Adrenal gland (tissue), 12 donors: ENCODE data around the gene LMNB1. TPM values are rescaled to one million over a fixed set of nuclear protein-coding genes. Genes with fewer than 3 reads are reported as not detected.

Experiments used
- DNase-seq, 7 donors: peaks; one replicate each; pipeline ENCODE4 v3.0.0-alpha.2; 2019 to 2020
- H3K27ac ChIP-seq, 5 donors: fragments of 200-600 bp; sonication (generic) in 4 of 5; 1 replicate in 3 of 5; 2 replicates in 2 of 5; pipeline versions ENCODE4 v1.5.1 to v1.8.0; 2016 to 2020; ENCODE audit warnings: mild to moderate bottlenecking in 1 of 5
- H3K27me3 ChIP-seq: fragments of 200-600 bp; 2 replicates; pipeline ENCODE4 v1.8.0; 2021
- H3K36me3 ChIP-seq, 2 donors: fragments of 200-600 bp; replicated peaks in 1 of 2; 1 replicate in 1 of 2; 2 replicates in 1 of 2; pipeline versions ENCODE4 v1.5.1 to v1.8.0; 2018 to 2022
- H3K4me1 ChIP-seq, 2 donors: fragments of 200-600 bp; replicated peaks in 1 of 2; 1 replicate in 1 of 2; 2 replicates in 1 of 2; pipeline versions ENCODE4 v1.5.1 to v1.8.0; 2018 to 2021
- H3K4me3 ChIP-seq, 4 donors: fragments of 200-600 bp; sonication (generic) in 3 of 4; one replicate each; pipeline ENCODE4 v1.5.1; 2016 to 2018
- H3K9me3 ChIP-seq, 3 donors: fragments of 200-600 bp; sonication (generic) in 1 of 3; replicated peaks in 1 of 3; 1 replicate in 2 of 3; 2 replicates in 1 of 3; pipeline versions ENCODE4 v1.5.1 to v1.8.0; 2016 to 2021
- POLR2A ChIP-seq, 2 donors: fragments of 450-650 bp; IDR thresholded peaks; one replicate each; pipeline ENCODE4 v1.6.1; 2017; ENCODE audit warnings: antibody characterized with exemption in 2 of 2, mild to moderate bottlenecking in 2 of 2, moderate library complexity in 1 of 2
- WGBS, 4 donors: extraction: QIAGEN DNeasy Blood & Tissue Kit in 2 of 4; methylation state at CpG; one replicate each; pipeline versions ENCODE4 v1.1.5 to v1.1.7; 2013 to 2017; 5-methylcytosine and 5-hydroxymethylcytosine counted together
- intact Hi-C, 2 donors: fragments of 100-400 bp; cut with DNase I; formaldehyde crosslinking; loops; one replicate each; pipeline versions ENCODE4 v1.14.1 to v1.15.0; 2022 to 2023
- polyA plus RNA-seq, 3 donors: library from polyadenylated mRNA; stranded (reverse); fragments of 200-250 nt in 2 of 3; fragments of 350-450 nt in 1 of 3; fragmentation: Illumina TruSeq in 1 of 3; extraction: RNeasy Lipid Tissue Mini Kit (QIAGEN cat#74804) in 1 of 3; gene quantifications; one replicate each; pipeline ENCODE4 v1.2.3, GENCODE V29; 2013 to 2014
- total RNA-seq, 9 donors: library from RNA; depleted of rRNA in 4 of 9; stranded (reverse); fragments of >200 nt in 4 of 9; fragments of 120-200 nt in 1 of 9; fragmentation: NEBNext Ultra II Directional in 1 of 9; extraction: Animal tissue kit (Norgen Biotek cat#: 25700) in 1 of 9; gene quantifications; one replicate each; pipeline versions ENCODE4 v1.1.0 to v1.2.4, GENCODE V29; 2013 to 2023
- TF ChIP-seq, protein P1 (sequence below), 6 experiments: fragments of 450-650 bp in 4 of 6; fragments of 200-600 bp in 2 of 6; sonication (generic) in 1 of 6; IDR thresholded peaks; 1 replicate in 5 of 6; 2 replicates in 1 of 6; pipeline versions ENCODE4 v1.5.1 to v1.8.0; 2016 to 2021; ENCODE audit warnings: antibody characterized with exemption in 6 of 6, mild to moderate bottlenecking in 2 of 6, moderate library complexity in 1 of 6
- donor health status: healthy with polysubstance abuse.
- donor health status: Bipolar disorder and iron deficiency.
- donor health status: DM: yes; HTN: yes; CAD: no.
- donor health status: DM: no; HTN: no; CAD: no.
- donor health status: DM: no; HTN: no; CAD: no.
- donor health status: DM: yes; HTN: yes; CAD: no.

Gene LMNB1
- total and polyA plus RNA-seq, 12 donors: 0.97 to 25.0 (median 5.7) TPM

DNA sequence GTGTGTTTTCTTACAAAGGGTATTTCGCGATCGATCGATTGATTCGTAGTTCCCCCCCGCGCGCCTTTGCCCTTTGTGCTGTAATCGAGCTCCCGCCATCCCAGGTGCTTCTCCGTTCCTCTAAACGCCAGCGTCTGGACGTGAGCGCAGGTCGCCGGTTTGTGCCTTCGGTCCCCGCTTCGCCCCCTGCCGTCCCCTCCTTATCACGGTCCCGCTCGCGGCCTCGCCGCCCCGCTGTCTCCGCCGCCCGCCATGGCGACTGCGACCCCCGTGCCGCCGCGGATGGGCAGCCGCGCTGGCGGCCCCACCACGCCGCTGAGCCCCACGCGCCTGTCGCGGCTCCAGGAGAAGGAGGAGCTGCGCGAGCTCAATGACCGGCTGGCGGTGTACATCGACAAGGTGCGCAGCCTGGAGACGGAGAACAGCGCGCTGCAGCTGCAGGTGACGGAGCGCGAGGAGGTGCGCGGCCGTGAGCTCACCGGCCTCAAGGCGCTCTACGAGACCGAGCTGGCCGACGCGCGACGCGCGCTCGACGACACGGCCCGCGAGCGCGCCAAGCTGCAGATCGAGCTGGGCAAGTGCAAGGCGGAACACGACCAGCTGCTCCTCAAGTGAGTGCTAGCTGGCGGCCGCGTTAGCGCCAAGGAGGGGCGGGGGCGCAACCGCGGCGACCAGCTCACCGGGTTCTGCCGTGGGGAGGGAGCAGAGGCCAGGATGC lies 480 bp downstream of the LMNB1 start:
- Histone ChIP-seq H3K9me3 (no peaks in the 10 kb centered on the region), H3K4me3 (peak overlapping the region; percentile 5 to 90 (median 76)), H3K27ac (peak overlapping the region in 4 of 5 donors; percentile 52 to 93 (median 88)), H3K36me3 (no peaks in the 10 kb centered on the region), H3K27me3 (no peaks in the 10 kb centered on the region), H3K4me1 (peaks cover 0 to 20% of the 10 kb centered on the region in 2 donors)
- WGBS, 4 donors: 0 to 2% (median 0%) methylated on average over 1 to 93 of the region's 93 CpGs
- intact Hi-C loops: loop anchor here (5.0 to 10.0 kb wide), 3 partner anchors 100 to 233 kb away; no protein-coding TSS in a partner anchor
- DNase-seq: peak; percentile 40 to 70 (median 50)
- no peak for TF ChIP-seq POLR2A (IDR thresholded peaks at IDR 0.05)
- TF ChIP-seq, protein P1, sequence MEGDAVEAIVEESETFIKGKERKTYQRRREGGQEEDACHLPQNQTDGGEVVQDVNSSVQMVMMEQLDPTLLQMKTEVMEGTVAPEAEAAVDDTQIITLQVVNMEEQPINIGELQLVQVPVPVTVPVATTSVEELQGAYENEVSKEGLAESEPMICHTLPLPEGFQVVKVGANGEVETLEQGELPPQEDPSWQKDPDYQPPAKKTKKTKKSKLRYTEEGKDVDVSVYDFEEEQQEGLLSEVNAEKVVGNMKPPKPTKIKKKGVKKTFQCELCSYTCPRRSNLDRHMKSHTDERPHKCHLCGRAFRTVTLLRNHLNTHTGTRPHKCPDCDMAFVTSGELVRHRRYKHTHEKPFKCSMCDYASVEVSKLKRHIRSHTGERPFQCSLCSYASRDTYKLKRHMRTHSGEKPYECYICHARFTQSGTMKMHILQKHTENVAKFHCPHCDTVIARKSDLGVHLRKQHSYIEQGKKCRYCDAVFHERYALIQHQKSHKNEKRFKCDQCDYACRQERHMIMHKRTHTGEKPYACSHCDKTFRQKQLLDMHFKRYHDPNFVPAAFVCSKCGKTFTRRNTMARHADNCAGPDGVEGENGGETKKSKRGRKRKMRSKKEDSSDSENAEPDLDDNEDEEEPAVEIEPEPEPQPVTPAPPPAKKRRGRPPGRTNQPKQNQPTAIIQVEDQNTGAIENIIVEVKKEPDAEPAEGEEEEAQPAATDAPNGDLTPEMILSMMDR (IDR thresholded peaks at IDR 0.05): peak in 2 of 6 experiments; percentile 11 to 21

DNA sequence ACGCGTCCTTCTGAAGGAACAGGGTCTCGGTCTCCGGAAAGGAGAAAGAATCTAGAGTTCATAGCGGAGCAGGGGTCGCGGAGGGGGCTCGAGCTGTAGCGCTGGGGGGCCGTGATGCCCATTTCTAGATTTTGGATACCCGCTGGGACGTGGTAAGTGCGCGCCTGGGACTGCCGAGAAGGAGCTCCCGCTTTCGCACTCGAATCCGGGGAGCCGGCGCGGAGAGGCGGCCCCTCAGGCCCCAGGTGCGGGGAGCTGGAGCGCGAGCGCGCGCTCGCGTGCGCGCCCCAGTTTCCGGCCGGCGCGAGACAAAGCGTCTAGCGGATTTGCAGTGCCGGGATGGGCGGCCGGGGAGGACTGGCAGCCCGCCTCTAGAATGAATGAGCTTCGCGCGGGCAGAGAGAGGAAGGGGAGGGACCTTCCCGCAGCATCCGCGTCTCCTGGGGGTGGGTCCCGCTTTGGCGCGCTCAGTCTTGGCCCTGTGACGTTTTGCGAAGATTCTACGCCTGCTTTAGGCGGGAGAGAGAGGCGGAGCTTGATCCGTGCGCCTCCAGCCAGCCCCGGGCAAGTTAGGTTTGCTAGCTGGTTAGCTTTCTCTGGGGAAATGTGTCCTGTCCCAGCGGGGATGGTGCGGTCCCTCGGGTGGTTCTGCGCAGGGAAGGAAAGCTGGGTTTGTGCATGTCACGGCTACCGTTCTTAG lies 1.2 kb downstream of the LMNB1 start:
- TF ChIP-seq, protein P1 (IDR thresholded peaks at IDR 0.05): no peak
- peak in 1 of 2 donors; percentile 38 for TF ChIP-seq POLR2A (IDR thresholded peaks at IDR 0.05)
- WGBS, 4 donors: 0% methylated on average over 27 to 66 of the region's 66 CpGs; no CpG with 5 or more reads in 1 of the 4 donors
- peaks cover 0 to 20% of the 10 kb centered on the region in 2 donors for H3K4me1 ChIP-seq
- H3K9me3 ChIP-seq: no peaks in the 10 kb centered on the region
- peak overlapping the region in 3 of 4 donors; percentile 5 to 90 (median 61) for H3K4me3 ChIP-seq
- intact Hi-C loops: loop anchor here (5.0 to 10.0 kb wide), 3 partner anchors 101 to 233 kb away; no protein-coding TSS in a partner anchor
- H3K27ac ChIP-seq: peak overlapping the region in 3 of 5 donors; percentile 85 to 93 (median 92)
- no peaks in the 10 kb centered on the region for H3K27me3 ChIP-seq
- peak; percentile 83 to 94 (median 84) for DNase-seq
- no peaks in the 10 kb centered on the region for H3K36me3 ChIP-seq

DNA sequence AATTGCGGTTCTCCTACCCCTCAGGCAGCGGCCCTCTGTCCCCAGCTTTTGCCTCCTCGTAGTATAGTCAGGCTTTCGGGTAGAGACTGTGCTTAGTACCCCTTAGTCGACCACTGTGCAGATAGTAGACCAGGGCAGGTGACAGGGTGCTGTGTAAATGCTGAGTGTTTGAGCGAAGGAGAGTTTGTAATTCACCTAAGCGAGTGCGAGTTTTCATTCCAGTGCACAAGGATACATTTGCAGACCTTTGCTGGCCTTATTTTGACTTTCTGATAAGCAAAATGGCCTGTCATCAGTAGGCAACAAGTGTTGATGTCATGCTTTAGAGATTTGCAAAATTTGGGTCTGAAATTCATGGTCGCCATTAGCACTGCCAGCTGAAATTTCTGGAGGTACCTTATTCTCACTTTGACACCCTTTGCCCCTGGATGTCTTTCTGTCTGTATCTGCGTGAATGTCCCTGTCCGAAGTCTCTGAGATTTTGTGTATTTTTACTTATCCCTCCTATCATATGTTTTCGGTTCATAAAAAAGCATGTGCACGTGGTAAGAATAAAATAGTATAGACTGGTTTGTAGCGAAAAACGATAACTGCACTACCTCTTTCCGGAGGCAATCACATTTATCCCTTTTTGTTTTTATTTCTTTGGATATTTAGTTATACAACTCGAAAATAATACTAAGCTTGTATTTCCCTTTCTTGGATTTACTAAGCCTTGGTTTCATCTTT lies 1.9 kb downstream of the LMNB1 start:
- peaks cover 0 to 20% of the 10 kb centered on the region in 2 donors for H3K4me1 ChIP-seq
- H3K27ac ChIP-seq: peak overlapping the region in 3 of 5 donors; percentile 85 to 93 (median 92)
- H3K36me3 ChIP-seq: no peaks in the 10 kb centered on the region
- no peaks in the 10 kb centered on the region for H3K27me3 ChIP-seq
- no peaks in the 10 kb centered on the region for H3K9me3 ChIP-seq
- H3K4me3 ChIP-seq: peak overlapping the region in 2 of 4 donors; percentile 61 to 90
- TF ChIP-seq, protein P1 (IDR thresholded peaks at IDR 0.05): no peak
- TF ChIP-seq POLR2A (IDR thresholded peaks at IDR 0.05): no peak
- DNase-seq: no peak
- WGBS, 4 donors: 25 to 29% (median 26%) methylated on average over 15 to 17 of the region's 17 CpGs
- intact Hi-C loops: loop anchor here (5.0 to 10.0 kb wide), 3 partner anchors 102 to 234 kb away; no protein-coding TSS in a partner anchor
